NT2/D1 (cell line): ENCODE measurements around the gene TSC1.
A peak's percentile ranks its signal among the peaks of the same experiment; 100 is the strongest.
"Not testable (repeated sequence)": the region's sequence is repeated elsewhere in the genome, so short reads cannot be mapped to it uniquely, and the experiment has no call there.

ENCODE experiments used
- DNase-seq: peaks from one replicate; pipeline ENCODE4 v3.0.0-alpha.2; 2011; ENCODE audit warnings: low read depth, low spot score
- H3K27me3 ChIP-seq: 2 replicates; pipeline ENCODE4 v1.6.0; 2011; ENCODE audit warnings: mild to moderate bottlenecking; ENCODE audit not compliant: insufficient read length, insufficient read depth
- H3K36me3 ChIP-seq: 2 replicates; pipeline ENCODE4 v1.6.1; 2011; ENCODE audit warnings: mild to moderate bottlenecking, low read length, mixed read lengths; ENCODE audit not compliant: insufficient read depth, insufficient read length
- H3K4me1 ChIP-seq: 2 replicates; pipeline ENCODE4 v1.5.1; 2011; ENCODE audit not compliant: insufficient read depth, insufficient read length
- H3K4me3 ChIP-seq: 2 replicates; pipeline ENCODE4 v1.5.1; 2011; ENCODE audit warnings: low read depth; ENCODE audit not compliant: insufficient read length
- H3K9ac ChIP-seq: 2 replicates; pipeline ENCODE4 v1.6.0; 2011; ENCODE audit warnings: low read depth; ENCODE audit not compliant: insufficient read length
- H3K9me3 ChIP-seq: 2 replicates; pipeline ENCODE4 v1.5.1; 2011; ENCODE audit warnings: mild to moderate bottlenecking, low read length; ENCODE audit not compliant: insufficient read depth
- SUZ12 ChIP-seq: IDR thresholded peaks from 2 replicates; pipeline ENCODE4 v1.6.1; 2011; ENCODE audit not compliant: insufficient read length, insufficient read depth; ENCODE audit errors: extremely low read depth
- YY1 ChIP-seq: IDR thresholded peaks from 2 replicates; pipeline ENCODE4 v1.6.1; 2011; ENCODE audit not compliant: insufficient read length, insufficient read depth
- ZNF274 ChIP-seq: IDR thresholded peaks from 2 replicates; pipeline ENCODE4 v1.6.1; 2011; ENCODE audit warnings: mild to moderate bottlenecking, low read depth, low read length

The TSC1 gene

GRCh38 chr9:132944294-132945185 is at the start of gene TSC1:
Gene TSC1, minus strand, starts transcription at chr9:132944616. Its CDS starts 15,744 bp downstream, at chr9:132928872.
- Histone ChIP-seq H3K9me3 (no peaks in the 10 kb centered on the region), H3K36me3 (peaks cover under 1% of the 10 kb centered on the region), H3K27me3 (no peaks in the 10 kb centered on the region), H3K4me3 (peak within 1 kb of the TSS; percentile 95), H3K9ac (peak within 1 kb of the TSS; percentile 96), H3K4me1 (peaks cover 6% of the 10 kb centered on the region)
- peak; percentile 88 for DNase-seq
- TF ChIP-seq SUZ12 (no peak), YY1 (peak; percentile 97)

DNA sequence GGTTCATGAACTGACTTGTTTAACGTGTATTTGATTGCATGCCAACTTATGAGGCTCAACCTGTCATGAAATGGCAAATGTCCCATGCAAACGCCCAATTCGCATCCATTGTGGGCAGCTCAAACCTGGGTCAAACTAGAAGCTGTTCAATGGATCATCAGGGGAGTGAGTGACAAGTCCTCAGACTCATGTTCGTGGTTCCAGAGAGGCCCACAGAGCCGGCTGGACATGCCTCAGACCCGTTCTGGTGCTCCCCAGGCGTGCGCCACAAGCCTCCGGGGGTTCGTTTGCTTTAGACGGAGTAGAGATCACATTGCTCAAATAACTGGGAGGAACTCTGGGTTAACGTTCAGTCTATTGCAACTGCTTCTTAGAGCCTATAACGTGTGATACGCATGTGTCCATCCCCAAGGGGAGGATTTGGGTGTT is 49.1 kb upstream of the TSC1 start:
- TF ChIP-seq YY1 = no peak
- TF ChIP-seq SUZ12 = no peak
- TF ChIP-seq ZNF274 = no peak
- Histone ChIP-seq H3K9ac (no peak overlapping the region), H3K4me1 (peaks cover 19% of the 10 kb centered on the region), H3K4me3 (no peak overlapping the region), H3K9me3 (no peaks in the 10 kb centered on the region), H3K36me3 (no peaks in the 10 kb centered on the region), H3K27me3 (peaks cover 25% of the 10 kb centered on the region)
- no peak for DNase-seq

DNA sequence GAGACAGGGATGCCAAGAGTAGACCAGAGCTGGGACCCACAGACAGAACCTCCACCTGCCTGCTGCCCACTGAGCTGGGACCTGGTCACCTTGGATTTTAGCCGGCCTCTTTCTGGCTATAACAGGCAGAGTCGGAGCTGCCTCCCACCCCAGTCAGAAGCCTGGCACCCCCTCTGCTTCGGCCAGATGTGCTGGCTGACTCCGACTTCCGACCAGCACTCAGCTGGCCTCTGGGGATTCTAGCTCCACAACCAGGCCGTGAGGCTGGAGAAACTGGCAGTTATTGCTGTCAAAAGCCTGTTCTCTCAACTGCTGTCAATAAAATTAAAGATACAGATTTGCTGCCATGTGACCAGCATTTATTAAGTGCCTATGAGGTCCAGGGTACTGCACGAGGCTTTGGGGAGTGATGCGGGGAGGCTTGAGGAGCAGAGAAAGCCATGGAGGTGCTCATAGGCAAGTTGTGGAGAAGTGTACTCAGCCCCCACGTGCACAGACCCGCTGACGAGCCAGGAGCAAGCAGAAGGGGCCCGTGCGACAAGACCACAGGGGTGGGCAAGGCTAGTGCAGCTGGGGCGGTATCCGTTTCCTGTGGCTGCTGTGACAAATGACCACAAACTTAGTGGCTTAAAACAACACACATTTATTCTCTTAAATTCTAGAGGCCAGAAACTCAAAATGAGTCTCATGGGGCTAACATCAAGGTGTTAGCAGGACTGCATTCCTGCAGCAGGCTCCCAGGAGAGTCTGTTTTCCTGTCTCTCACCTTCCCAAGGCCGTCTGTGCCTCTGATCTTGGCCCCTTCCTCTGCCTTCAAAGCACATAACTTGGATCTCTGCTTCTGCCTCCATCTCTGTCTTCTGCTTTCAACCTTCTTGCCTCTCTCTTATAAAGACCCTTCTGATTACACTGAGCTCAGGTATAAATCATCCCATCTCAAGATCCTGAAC is 47.2 kb upstream of the TSC1 start:
- H3K9ac ChIP-seq = no peak overlapping the region
- TF ChIP-seq SUZ12 = no peak
- TF ChIP-seq YY1 = no peak
- TF ChIP-seq ZNF274 = no peak
- no peak for DNase-seq
- H3K9me3 ChIP-seq = no peaks in the 10 kb centered on the region
- peaks cover 19% of the 10 kb centered on the region for H3K4me1 ChIP-seq
- no peak overlapping the region for H3K4me3 ChIP-seq
- no peaks in the 10 kb centered on the region for H3K36me3 ChIP-seq
- peaks cover 23% of the 10 kb centered on the region for H3K27me3 ChIP-seq

DNA sequence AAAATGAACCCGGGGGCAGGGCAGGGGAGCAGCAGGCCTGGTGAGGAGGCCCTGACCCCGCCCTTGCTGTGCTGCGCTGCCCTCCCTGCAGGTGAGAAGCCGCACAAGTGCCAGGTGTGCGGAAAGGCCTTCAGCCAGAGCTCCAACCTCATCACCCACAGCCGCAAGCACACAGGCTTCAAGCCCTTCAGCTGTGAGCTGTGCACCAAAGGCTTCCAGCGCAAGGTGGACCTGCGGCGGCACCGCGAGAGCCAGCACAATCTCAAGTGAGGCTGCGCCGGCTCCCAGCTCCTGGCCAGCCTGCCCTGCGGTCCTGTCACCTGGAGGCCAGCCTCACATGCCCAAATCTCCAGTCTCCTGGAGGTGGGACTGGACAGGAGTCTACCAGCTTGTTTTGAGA is 46.4 kb upstream of the TSC1 start:
- Histone ChIP-seq H3K4me3 (no peak overlapping the region), H3K27me3 (peaks cover 19% of the 10 kb centered on the region), H3K9ac (no peak overlapping the region), H3K4me1 (peaks cover 19% of the 10 kb centered on the region), H3K9me3 (no peaks in the 10 kb centered on the region), H3K36me3 (no peaks in the 10 kb centered on the region)
- no peak for TF ChIP-seq SUZ12
- TF ChIP-seq ZNF274 = no peak
- no peak for TF ChIP-seq YY1
- no peak for DNase-seq

GRCh38 chr9:132989998-132990557 is 45.7 kb upstream of the TSC1 start:
- DNase-seq, H3K9ac ChIP-seq: not testable (repeated sequence)

GRCh38 chr9:132989414-132989996 is 45.1 kb upstream of the TSC1 start:
- Histone ChIP-seq H3K9ac (no peak overlapping the region), H3K4me1 (peaks cover 12% of the 10 kb centered on the region), H3K27me3 (peaks cover 11% of the 10 kb centered on the region), H3K36me3 (no peaks in the 10 kb centered on the region), H3K4me3 (no peak overlapping the region), H3K9me3 (no peaks in the 10 kb centered on the region)
- no peak for DNase-seq
- TF ChIP-seq ZNF274 (no peak), YY1 (no peak), SUZ12 (no peak)

More at GRCh38 chr9:132989998-132990557, 45.7 kb upstream of the TSC1 start:
- not testable (repeated sequence) for H3K36me3 ChIP-seq, H3K9me3 ChIP-seq, H3K4me3 ChIP-seq
- peaks cover 17% of the 10 kb centered on the region for H3K4me1 ChIP-seq
- H3K27me3 ChIP-seq = peaks cover 15% of the 10 kb centered on the region
